Psoas muscle (tissue), 8 donors: ENCODE results near the gene TMEM59L. TPM values are rescaled to one million over a fixed set of nuclear protein-coding genes. Genes with fewer than 3 reads are reported as not detected.

ENCODE experiments used
- ATAC-seq, 4 donors: fragments of 200-7000 bp; cut with Tn5 transposase; one replicate each; pipeline ENCODE4 v1.9.1; 2020; ENCODE audit warnings: moderate library complexity in 3 of 4, mild to moderate bottlenecking in 2 of 4
- DNase-seq, 2 donors: peaks; one replicate each; pipeline ENCODE4 v3.0.0-alpha.2; 2020
- H3K27ac ChIP-seq: fragments of 200-600 bp; one replicate; pipeline ENCODE4 v1.8.0; 2022
- H3K27me3 ChIP-seq, 3 donors: fragments of 200-600 bp in 1 of 3; one replicate each; pipeline versions ENCODE4 v1.6.1 to v1.8.0; 2013 to 2022; ENCODE audit warnings: low read length in 2 of 3, mild to moderate bottlenecking in 2 of 3, moderate library complexity in 1 of 3; ENCODE audit not compliant: insufficient read depth in 3 of 3
- H3K36me3 ChIP-seq, 2 donors: fragments of 200-600 bp in 1 of 2; one replicate each; pipeline versions ENCODE4 v1.6.1 to v1.8.0; 2013 to 2022; ENCODE audit warnings: low read depth in 1 of 2, mild to moderate bottlenecking in 1 of 2, moderate library complexity in 1 of 2; ENCODE audit not compliant: insufficient read depth in 1 of 2
- H3K4me1 ChIP-seq: fragments of 200-600 bp; one replicate; pipeline ENCODE4 v1.8.0; 2022
- H3K4me3 ChIP-seq: fragments of 200-600 bp; one replicate; pipeline ENCODE4 v1.8.0; 2022; ENCODE audit warnings: mild to moderate bottlenecking
- H3K9me3 ChIP-seq: fragments of 200-600 bp; one replicate; pipeline ENCODE4 v1.8.0; 2022
- WGBS, 3 donors: extraction: QIAGEN DNeasy Blood & Tissue Kit; methylation state at CpG; one replicate each; pipeline versions ENCODE4 v1.1.6 to v1.1.7; 2013; 5-methylcytosine and 5-hydroxymethylcytosine counted together
- intact Hi-C, 2 donors: fragments of 100-400 bp; cut with DNase I; formaldehyde crosslinking; loops; one replicate each; pipeline versions ENCODE4 v1.11.0 to v1.14.2; 2022
- polyA plus RNA-seq, 3 donors: library from polyadenylated mRNA; stranded (reverse); fragments of 200-250 nt; gene quantifications; one replicate each; pipeline ENCODE4 v1.2.3, GENCODE V29; 2013
- total RNA-seq, 4 donors: library from RNA; stranded (reverse); fragmentation: NEBNext Ultra II Directional in 2 of 4; extraction: Animal tissue kit (Norgen Biotek cat#: 25700) in 2 of 4; gene quantifications; one replicate each; pipeline versions ENCODE4 v1.2.1 to v1.2.4, GENCODE V29; 2021 to 2023
- TF ChIP-seq, protein P1 (sequence below): fragments of 200-600 bp; IDR thresholded peaks from one replicate; pipeline ENCODE4 v1.8.0; 2022; ENCODE audit warnings: antibody characterized with exemption
- donor health status: healthy with polysubstance abuse.
- donor health status: DM: no; HTN: no; CAD: no; lungs with moderate emphysema.
- donor health status: Bipolar disorder and iron deficiency.
- donor health status: healthy.
- donor health status: DM: yes; HTN: yes; CAD: no.
- donor health status: DM: no; HTN: no; CAD: no.
- donor health status: DM: no; HTN: no; CAD: no.
- donor health status: DM: yes; HTN: yes; CAD: no.

TMEM59L gene
- total and polyA plus RNA-seq, 7 donors = 0.79 to 4.8 (median 2.5) TPM

GRCh38 chr19:18662972-18663732, 50.5 kb downstream of the TMEM59L start:
- H3K4me3 ChIP-seq = no peak overlapping the region
- TF ChIP-seq, protein P1, sequence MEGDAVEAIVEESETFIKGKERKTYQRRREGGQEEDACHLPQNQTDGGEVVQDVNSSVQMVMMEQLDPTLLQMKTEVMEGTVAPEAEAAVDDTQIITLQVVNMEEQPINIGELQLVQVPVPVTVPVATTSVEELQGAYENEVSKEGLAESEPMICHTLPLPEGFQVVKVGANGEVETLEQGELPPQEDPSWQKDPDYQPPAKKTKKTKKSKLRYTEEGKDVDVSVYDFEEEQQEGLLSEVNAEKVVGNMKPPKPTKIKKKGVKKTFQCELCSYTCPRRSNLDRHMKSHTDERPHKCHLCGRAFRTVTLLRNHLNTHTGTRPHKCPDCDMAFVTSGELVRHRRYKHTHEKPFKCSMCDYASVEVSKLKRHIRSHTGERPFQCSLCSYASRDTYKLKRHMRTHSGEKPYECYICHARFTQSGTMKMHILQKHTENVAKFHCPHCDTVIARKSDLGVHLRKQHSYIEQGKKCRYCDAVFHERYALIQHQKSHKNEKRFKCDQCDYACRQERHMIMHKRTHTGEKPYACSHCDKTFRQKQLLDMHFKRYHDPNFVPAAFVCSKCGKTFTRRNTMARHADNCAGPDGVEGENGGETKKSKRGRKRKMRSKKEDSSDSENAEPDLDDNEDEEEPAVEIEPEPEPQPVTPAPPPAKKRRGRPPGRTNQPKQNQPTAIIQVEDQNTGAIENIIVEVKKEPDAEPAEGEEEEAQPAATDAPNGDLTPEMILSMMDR = no peak
- H3K36me3 ChIP-seq = peaks cover 0 to 11% of the 10 kb centered on the region in 2 donors
- H3K27ac ChIP-seq = peak overlapping the region; percentile 38
- H3K27me3 ChIP-seq = no peaks in the 10 kb centered on the region
- peak in 2 of 4 donors; percentile 27 to 53 for ATAC-seq
- WGBS, 3 donors = 40 to 62% (median 40%) methylated on average over 14 to 15 of the region's 15 CpGs
- intact Hi-C loops = no loop called here
- no peaks in the 10 kb centered on the region for H3K9me3 ChIP-seq
- H3K4me1 ChIP-seq = peaks cover 39% of the 10 kb centered on the region
- no peak for DNase-seq

- H3K27me3 ChIP-seq = no peaks in the 10 kb centered on the region
- ATAC-seq = no peak
- H3K36me3 ChIP-seq = peaks cover 0 to 19% of the 10 kb centered on the region in 2 donors
- DNase-seq = no peak
- H3K4me1 ChIP-seq = peaks cover 39% of the 10 kb centered on the region
- WGBS, 3 donors = 86 to 87% (median 86%) methylated on average over 14 of the region's 14 CpGs
- H3K9me3 ChIP-seq = no peaks in the 10 kb centered on the region
- no peak overlapping the region for H3K27ac ChIP-seq
- H3K4me3 ChIP-seq = no peak overlapping the region
- intact Hi-C loops = no loop called here
- TF ChIP-seq, protein P1 = no peak
Observed at GRCh38 chr19:18663940-18664530, 51.4 kb downstream of the TMEM59L start.

- H3K27ac ChIP-seq = peak overlapping the region; percentile 9
- 37 to 68% (median 57%) methylated on average over 19 to 22 of the region's 22 CpGs for WGBS, 3 donors
- ATAC-seq (peak in 3 of 4 donors; percentile 10 to 36 (median 17)), DNase-seq (no peak)
- H3K4me3 ChIP-seq = no peak overlapping the region
- H3K27me3 ChIP-seq = no peaks in the 10 kb centered on the region
- peaks cover 0 to 28% of the 10 kb centered on the region in 2 donors for H3K36me3 ChIP-seq
- peaks cover 23% of the 10 kb centered on the region for H3K4me1 ChIP-seq
- H3K9me3 ChIP-seq = no peaks in the 10 kb centered on the region
- intact Hi-C loops = no loop called here
- TF ChIP-seq, protein P1 = no peak
Observed at GRCh38 chr19:18665771-18666202, 53.1 kb downstream of the TMEM59L start.

- TF ChIP-seq, protein P1 = no peak
- intact Hi-C loops = no loop called here
- WGBS, 3 donors = 64 to 78% (median 73%) methylated on average over 11 to 12 of the region's 12 CpGs
- H3K27me3 ChIP-seq = no peaks in the 10 kb centered on the region
- H3K27ac ChIP-seq = no peak overlapping the region
- peaks cover 23% of the 10 kb centered on the region for H3K4me1 ChIP-seq
- peaks cover 0 to 28% of the 10 kb centered on the region in 2 donors for H3K36me3 ChIP-seq
- H3K4me3 ChIP-seq = no peak overlapping the region
- no peak for DNase-seq
- peak in 1 of 4 donors; percentile 3 for ATAC-seq
- no peaks in the 10 kb centered on the region for H3K9me3 ChIP-seq
Observed at GRCh38 chr19:18666317-18666716, 53.6 kb downstream of the TMEM59L start.
